Progenitor cell of endocrine pancreas (in vitro differentiated cells): ENCODE measurements around the gene RAPGEF2. TPM values are rescaled to one million over a fixed set of nuclear protein-coding genes. Genes with fewer than 3 reads are reported as not detected.
A peak's percentile ranks its signal among the peaks of the same experiment; 100 is the strongest.

ENCODE experiments used
- DNase-seq: peaks from one replicate; pipeline ENCODE4 v3.0.0; 2021; ENCODE audit warnings: low spot score; ENCODE audit not compliant: unreplicated experiment
- H3K27ac Mint-ChIP-seq: 2 replicates; pipeline ENCODE4 v1.8.0; 2021; ENCODE audit warnings: mild to moderate bottlenecking, moderate library complexity, mixed read lengths
- H3K27me3 Mint-ChIP-seq: 2 replicates; pipeline ENCODE4 v1.8.0; 2021; ENCODE audit warnings: mixed read lengths
- H3K36me3 Mint-ChIP-seq: 2 replicates; pipeline ENCODE4 v1.8.0; 2022; ENCODE audit warnings: mixed read lengths; ENCODE audit not compliant: insufficient read depth
- H3K4me1 Mint-ChIP-seq: 2 replicates; pipeline ENCODE4 v1.8.0; 2021; ENCODE audit warnings: low read depth, mixed read lengths
- H3K4me3 Mint-ChIP-seq: 2 replicates; pipeline ENCODE4 v1.8.0; 2021; ENCODE audit warnings: low read depth, mild to moderate bottlenecking, moderate library complexity, mixed read lengths
- H3K9me3 Mint-ChIP-seq: 2 replicates; pipeline ENCODE4 v1.8.0; 2021; ENCODE audit warnings: low read depth, mixed read lengths
- total RNA-seq: library from RNA; stranded (reverse); gene quantifications from 2 replicates; pipeline ENCODE4 v1.2.1, GENCODE V29; 2021
- TF ChIP-seq, protein P1 (sequence below): fragments of 200-600 bp; sonication (generic); IDR thresholded peaks from one replicate; pipeline ENCODE4 v1.5.0; 2021; ENCODE audit warnings: antibody characterized with exemption, mild to moderate bottlenecking; ENCODE audit not compliant: unreplicated experiment

Gene RAPGEF2
- total RNA-seq, 1 donor from 2014 or later, result 68.9 TPM

DNA sequence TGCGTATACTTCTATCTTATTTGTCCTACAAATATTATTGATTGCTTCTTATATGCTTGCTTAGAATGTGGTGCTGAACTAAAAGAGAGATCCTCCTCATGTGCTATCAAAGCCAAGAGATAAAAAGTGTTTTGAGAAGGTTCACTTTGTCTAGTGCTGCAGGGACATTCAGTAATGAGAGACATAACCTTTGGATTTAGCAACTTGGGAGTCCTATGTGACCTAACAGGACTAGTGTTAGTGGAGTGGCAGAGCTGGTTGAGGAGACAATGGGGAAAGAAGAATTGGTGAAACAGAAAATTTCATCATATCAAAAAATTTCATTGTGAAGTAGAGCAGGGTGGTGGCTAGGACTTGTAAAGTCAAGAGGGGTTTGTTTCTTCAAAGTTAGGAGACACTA is 117.0 kb downstream of the RAPGEF2 start:
- DNase-seq, result no peak
- Mint-ChIP-seq H3K27me3 (no peaks in the 10 kb centered on the region), H3K4me1 (peaks cover 20% of the 10 kb centered on the region), H3K9me3 (peaks cover 4% of the 10 kb centered on the region), H3K36me3 (peaks cover 2% of the 10 kb centered on the region), H3K27ac (no peak overlapping the region), H3K4me3 (no peak overlapping the region)
- TF ChIP-seq, protein P1, sequence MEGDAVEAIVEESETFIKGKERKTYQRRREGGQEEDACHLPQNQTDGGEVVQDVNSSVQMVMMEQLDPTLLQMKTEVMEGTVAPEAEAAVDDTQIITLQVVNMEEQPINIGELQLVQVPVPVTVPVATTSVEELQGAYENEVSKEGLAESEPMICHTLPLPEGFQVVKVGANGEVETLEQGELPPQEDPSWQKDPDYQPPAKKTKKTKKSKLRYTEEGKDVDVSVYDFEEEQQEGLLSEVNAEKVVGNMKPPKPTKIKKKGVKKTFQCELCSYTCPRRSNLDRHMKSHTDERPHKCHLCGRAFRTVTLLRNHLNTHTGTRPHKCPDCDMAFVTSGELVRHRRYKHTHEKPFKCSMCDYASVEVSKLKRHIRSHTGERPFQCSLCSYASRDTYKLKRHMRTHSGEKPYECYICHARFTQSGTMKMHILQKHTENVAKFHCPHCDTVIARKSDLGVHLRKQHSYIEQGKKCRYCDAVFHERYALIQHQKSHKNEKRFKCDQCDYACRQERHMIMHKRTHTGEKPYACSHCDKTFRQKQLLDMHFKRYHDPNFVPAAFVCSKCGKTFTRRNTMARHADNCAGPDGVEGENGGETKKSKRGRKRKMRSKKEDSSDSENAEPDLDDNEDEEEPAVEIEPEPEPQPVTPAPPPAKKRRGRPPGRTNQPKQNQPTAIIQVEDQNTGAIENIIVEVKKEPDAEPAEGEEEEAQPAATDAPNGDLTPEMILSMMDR, result no peak

DNA sequence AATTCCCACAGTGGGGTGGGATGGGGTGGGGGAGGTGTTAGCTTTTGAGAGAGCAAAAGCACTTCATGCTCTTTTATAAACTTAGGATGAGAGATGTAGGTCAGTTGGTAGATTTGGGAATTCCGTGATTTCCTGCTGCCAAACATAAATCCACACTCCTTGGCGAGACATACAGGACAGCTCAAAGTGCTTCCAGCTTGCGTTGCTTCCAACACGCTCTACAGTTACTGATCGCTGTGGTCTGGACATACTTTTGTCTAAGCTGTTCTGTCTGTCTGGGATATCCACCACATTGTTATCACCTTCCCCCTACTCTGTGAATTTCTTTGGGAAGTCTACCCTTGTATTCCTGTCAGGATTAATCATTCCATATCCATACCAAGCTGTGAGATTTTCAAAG is 117.5 kb downstream of the RAPGEF2 start:
- Mint-ChIP-seq H3K4me1 (peaks cover 21% of the 10 kb centered on the region), H3K9me3 (peaks cover 7% of the 10 kb centered on the region), H3K36me3 (peaks cover 4% of the 10 kb centered on the region), H3K4me3 (no peak overlapping the region), H3K27ac (no peak overlapping the region), H3K27me3 (no peaks in the 10 kb centered on the region)
- TF ChIP-seq, protein P1, result no peak
- DNase-seq, result no peak

DNA sequence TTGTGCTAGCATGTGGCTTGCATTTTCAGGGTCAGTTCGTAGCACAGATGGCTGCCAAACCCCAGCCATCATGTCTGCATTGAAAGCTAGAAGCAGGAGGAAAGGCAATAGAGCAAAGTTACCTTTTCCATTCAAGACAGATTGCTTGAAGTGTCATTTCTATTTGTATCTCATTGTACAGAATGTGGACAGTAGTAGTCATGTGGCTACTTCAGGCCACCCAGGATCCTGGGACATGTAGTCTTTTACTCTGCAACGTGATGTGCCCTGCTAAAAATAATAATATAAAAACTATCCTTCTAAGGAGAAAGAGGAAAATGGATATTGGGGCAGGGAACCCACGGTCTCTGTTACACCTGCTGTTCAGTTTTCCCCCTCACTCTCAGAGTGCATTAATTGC is 118.4 kb downstream of the RAPGEF2 start:
- TF ChIP-seq, protein P1, result no peak
- Mint-ChIP-seq H3K4me1 (peaks cover 20% of the 10 kb centered on the region), H3K27ac (peak overlapping the region; percentile 46), H3K4me3 (no peak overlapping the region), H3K9me3 (peaks cover 12% of the 10 kb centered on the region), H3K36me3 (peaks cover 6% of the 10 kb centered on the region), H3K27me3 (no peaks in the 10 kb centered on the region)
- no peak for DNase-seq

DNA sequence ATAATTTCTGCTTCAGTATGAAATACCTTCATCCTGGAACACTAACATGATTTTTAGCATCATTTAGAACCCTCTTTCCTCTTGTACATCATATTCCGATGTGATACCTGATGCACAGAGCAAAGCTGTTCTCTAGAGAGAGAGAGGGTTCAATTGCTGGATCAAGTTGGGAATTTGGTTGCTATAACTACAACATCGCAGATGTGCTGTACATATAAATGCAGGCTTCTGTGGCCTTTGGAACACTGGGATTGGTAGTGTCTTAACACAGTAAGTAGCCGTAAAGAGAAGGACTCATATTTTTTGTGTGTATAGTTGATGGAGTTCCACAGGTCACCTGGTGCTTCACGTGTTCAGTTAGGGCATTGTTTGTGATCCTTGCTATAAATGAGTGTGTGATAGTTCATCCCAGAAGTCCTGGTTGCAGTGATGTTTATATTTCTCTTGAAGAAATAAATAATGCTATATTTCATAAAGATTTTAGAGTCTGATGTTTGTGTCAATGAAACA is 119.2 kb downstream of the RAPGEF2 start:
- Mint-ChIP-seq H3K27me3 (no peaks in the 10 kb centered on the region), H3K4me3 (no peak overlapping the region)

DNA sequence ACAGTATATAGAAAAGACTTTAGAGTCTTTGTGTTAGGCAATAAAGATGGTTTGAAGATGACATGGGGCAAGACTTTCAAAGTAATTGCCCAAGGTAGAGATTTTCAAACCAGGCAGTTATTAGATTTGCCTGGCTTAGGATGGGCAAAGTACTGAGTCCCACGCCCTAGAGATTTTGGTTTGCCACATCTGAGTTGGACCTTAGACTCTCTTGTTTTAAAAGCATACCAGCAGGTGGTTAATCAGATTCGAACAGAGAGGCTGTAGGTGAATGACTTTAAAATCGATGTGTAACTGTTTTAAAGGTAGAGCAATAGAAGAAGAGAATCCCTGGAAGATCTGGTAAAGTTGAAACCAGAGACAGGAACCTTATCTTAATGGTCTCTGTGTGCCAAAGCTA is 121.5 kb downstream of the RAPGEF2 start:
- Mint-ChIP-seq H3K4me3 (no peak overlapping the region), H3K9me3 (peaks cover 12% of the 10 kb centered on the region), H3K27me3 (no peaks in the 10 kb centered on the region), H3K4me1 (peaks cover 43% of the 10 kb centered on the region), H3K27ac (peak overlapping the region; percentile 35), H3K36me3 (peaks cover 5% of the 10 kb centered on the region)
- TF ChIP-seq, protein P1, result no peak
- no peak for DNase-seq

More for the DNA sequence above, 119.2 kb downstream of the RAPGEF2 start:
- no peak for DNase-seq
- TF ChIP-seq, protein P1, result no peak
- peaks cover 23% of the 10 kb centered on the region for H3K4me1 Mint-ChIP-seq
- H3K27ac Mint-ChIP-seq, result no peak overlapping the region
- peaks cover 6% of the 10 kb centered on the region for H3K36me3 Mint-ChIP-seq
- H3K9me3 Mint-ChIP-seq, result peaks cover 12% of the 10 kb centered on the region
